Neural progenitor cell (in vitro differentiated cells): ENCODE data around the gene SLC26A8. TPM values are rescaled to one million over a fixed set of nuclear protein-coding genes. Genes with fewer than 3 reads are reported as not detected.
"Not testable (repeated sequence)": the region's sequence is repeated elsewhere in the genome, so short reads cannot be mapped to it uniquely, and the experiment has no call there.

Experiments
- DNase-seq: peaks from one replicate; pipeline ENCODE4 v3.0.0-alpha.2; 2016; ENCODE audit warnings: low spot score
- H2AFZ ChIP-seq: fragments of 200-600 bp; sonication (generic); replicated peaks from 2 replicates; pipeline ENCODE4 v1.6.1; 2016; ENCODE audit warnings: antibody characterized with exemption
- H3F3A ChIP-seq: fragments of 200-600 bp; sonication (generic); 2 replicates; pipeline ENCODE4 v1.6.1; 2016; ENCODE audit warnings: antibody characterized with exemption, low read depth
- H3K27ac ChIP-seq: fragments of 200-600 bp; sonication (generic); 2 replicates; pipeline ENCODE4 v1.5.1; 2016; ENCODE audit warnings: mild to moderate bottlenecking
- H3K27me3 ChIP-seq: fragments of 200-600 bp; sonication (generic); 2 replicates; pipeline ENCODE4 v1.6.1; 2016; ENCODE audit warnings: mild to moderate bottlenecking, moderate library complexity
- H3K36me3 ChIP-seq: fragments of 200-600 bp; sonication (generic); 2 replicates; pipeline ENCODE4 v1.5.1; 2016
- H3K4me1 ChIP-seq: fragments of 200-600 bp; sonication (generic); 2 replicates; pipeline ENCODE4 v1.6.1; 2016; ENCODE audit warnings: mixed run types
- H3K4me2 ChIP-seq: fragments of 200-600 bp; sonication (generic); 2 replicates; pipeline ENCODE4 v1.6.1; 2016
- H3K4me3 ChIP-seq: fragments of 200-600 bp; sonication (generic); 2 replicates; pipeline ENCODE4 v1.5.1; 2016
- H3K79me2 ChIP-seq: fragments of 200-600 bp; sonication (generic); 2 replicates; pipeline ENCODE4 v1.6.1; 2016; ENCODE audit warnings: low read depth
- H3K9ac ChIP-seq: fragments of 200-600 bp; sonication (generic); 2 replicates; pipeline ENCODE4 v1.6.1; 2016
- H3K9me3 ChIP-seq: fragments of 200-600 bp; sonication (generic); 2 replicates; pipeline ENCODE4 v1.5.1; 2016; ENCODE audit warnings: low read depth
- H4K20me1 ChIP-seq: fragments of 200-600 bp; sonication (generic); 2 replicates; pipeline ENCODE4 v1.6.1; 2016; ENCODE audit warnings: low read depth
- H3K27ac Mint-ChIP-seq: 3 replicates; pipeline ENCODE4 v1.8.0; 2021; ENCODE audit warnings: mixed read lengths
- H3K27me3 Mint-ChIP-seq: 2 replicates; pipeline ENCODE4 v1.8.0; 2022; ENCODE audit warnings: low read depth, mild to moderate bottlenecking, inconsistent platforms, moderate library complexity, mixed read lengths; ENCODE audit not compliant: insufficient read depth
- H3K36me3 Mint-ChIP-seq: 3 replicates; pipeline ENCODE4 v1.8.0; 2021; ENCODE audit warnings: mixed read lengths
- H3K4me1 Mint-ChIP-seq: 3 replicates; pipeline ENCODE4 v1.8.0; 2021; ENCODE audit warnings: mixed read lengths
- H3K4me3 Mint-ChIP-seq: 3 replicates; pipeline ENCODE4 v1.8.0; 2021; ENCODE audit warnings: mild to moderate bottlenecking, moderate library complexity, mixed read lengths
- H3K9me3 Mint-ChIP-seq: 3 replicates; pipeline ENCODE4 v1.8.0; 2020; ENCODE audit warnings: mixed read lengths
- CTCF ChIP-seq: fragments of 200-600 bp; sonication (generic); IDR thresholded peaks from 2 replicates; pipeline ENCODE4 v1.5.1; 2017; ENCODE audit warnings: antibody characterized with exemption, mild to moderate bottlenecking
- EZH2 ChIP-seq: fragments of 200-600 bp; sonication (generic); IDR thresholded peaks from 2 replicates; pipeline ENCODE4 v1.6.1; 2017; ENCODE audit warnings: antibody characterized with exemption, mild to moderate bottlenecking, moderate library complexity
- EZH2phosphoT487 ChIP-seq: fragments of 200-600 bp; sonication (generic); IDR thresholded peaks from 2 replicates; pipeline ENCODE4 v1.6.1; 2017; ENCODE audit warnings: antibody characterized with exemption
- total RNA-seq: library from RNA; depleted of rRNA; stranded (reverse); fragments of >200 nt; gene quantifications from 2 replicates; pipeline ENCODE4 v1.2.3, GENCODE V29; 2015; ENCODE audit warnings: low replicate concordance

SLC26A8 gene
- total RNA-seq, 1 donor from 2014 or later: 0.13 TPM

- Mint-ChIP-seq H3K27me3 (peaks cover 4% of the 10 kb centered on the region), H3K4me1 (no peaks in the 10 kb centered on the region), H3K27ac (no peak overlapping the region), H3K36me3 (no peaks in the 10 kb centered on the region), H3K9me3 (no peaks in the 10 kb centered on the region), H3K4me3 (no peak overlapping the region)
- Histone ChIP-seq H3K9ac (no peak overlapping the region), H3K4me1 (no peaks in the 10 kb centered on the region), H3K27ac (no peak overlapping the region), H4K20me1 (no peaks in the 10 kb centered on the region), H3F3A (no peaks in the 10 kb centered on the region), H3K9me3 (no peaks in the 10 kb centered on the region), H3K36me3 (no peaks in the 10 kb centered on the region), H3K4me2 (no peak overlapping the region), H3K79me2 (no peaks in the 10 kb centered on the region), H3K27me3 (no peaks in the 10 kb centered on the region), H3K4me3 (no peak overlapping the region), H2AFZ (no peak overlapping the region)
- no peak for TF ChIP-seq EZH2phosphoT487
- TF ChIP-seq CTCF: peak; percentile 28
- peak; percentile 31 for DNase-seq
Measured at GRCh38 chr6:35948725-35949124, 75.7 kb downstream of the SLC26A8 start.

- Histone ChIP-seq H2AFZ (no peak overlapping the region), H3K9ac (no peak overlapping the region), H3K27me3 (no peaks in the 10 kb centered on the region), H3K27ac (no peak overlapping the region), H3K4me2 (no peak overlapping the region), H3K79me2 (no peaks in the 10 kb centered on the region), H3K36me3 (no peaks in the 10 kb centered on the region), H3K9me3 (no peaks in the 10 kb centered on the region), H4K20me1 (no peaks in the 10 kb centered on the region), H3K4me3 (no peak overlapping the region), H3K4me1 (no peaks in the 10 kb centered on the region), H3F3A (no peaks in the 10 kb centered on the region)
- Mint-ChIP-seq H3K36me3 (no peaks in the 10 kb centered on the region), H3K27me3 (peaks cover 4% of the 10 kb centered on the region), H3K4me3 (no peak overlapping the region), H3K4me1 (no peaks in the 10 kb centered on the region), H3K27ac (no peak overlapping the region), H3K9me3 (peaks cover 3% of the 10 kb centered on the region)
- DNase-seq: no peak
- TF ChIP-seq EZH2phosphoT487 (no peak), CTCF (no peak), EZH2 (no peak)
Measured at GRCh38 chr6:35945650-35946025, 78.8 kb downstream of the SLC26A8 start.

GRCh38 chr6:35943390-35943789 lies 81.1 kb downstream of the SLC26A8 start:
- Mint-ChIP-seq H3K9me3 (peaks cover 8% of the 10 kb centered on the region), H3K4me3 (no peak overlapping the region), H3K36me3 (no peaks in the 10 kb centered on the region), H3K27ac (no peak overlapping the region), H3K4me1 (no peaks in the 10 kb centered on the region), H3K27me3 (peaks cover 4% of the 10 kb centered on the region)
- H3K27me3 ChIP-seq: no peaks in the 10 kb centered on the region
- no peak for TF ChIP-seq CTCF
- TF ChIP-seq EZH2phosphoT487: no peak
- no peak for TF ChIP-seq EZH2
- no peaks in the 10 kb centered on the region for H3K4me1 ChIP-seq
- H2AFZ ChIP-seq: no peak overlapping the region
- no peak for DNase-seq
- H3K27ac ChIP-seq: no peak overlapping the region
- H3K79me2 ChIP-seq: no peaks in the 10 kb centered on the region
- no peaks in the 10 kb centered on the region for H3K9me3 ChIP-seq
- H3K4me2 ChIP-seq: no peak overlapping the region
- no peak overlapping the region for H3K9ac ChIP-seq
- no peaks in the 10 kb centered on the region for H3F3A ChIP-seq
- H3K4me3 ChIP-seq: no peak overlapping the region
- no peaks in the 10 kb centered on the region for H4K20me1 ChIP-seq
- H3K36me3 ChIP-seq: no peaks in the 10 kb centered on the region

- no peak for DNase-seq
- Histone ChIP-seq H3K36me3 (no peaks in the 10 kb centered on the region), H3F3A (no peaks in the 10 kb centered on the region), H2AFZ (no peak overlapping the region), H3K27me3 (no peaks in the 10 kb centered on the region), H3K4me3 (no peak overlapping the region), H3K79me2 (no peaks in the 10 kb centered on the region), H3K4me1 (no peaks in the 10 kb centered on the region), H4K20me1 (no peaks in the 10 kb centered on the region), H3K9ac (no peak overlapping the region), H3K4me2 (no peak overlapping the region), H3K9me3 (no peaks in the 10 kb centered on the region), H3K27ac (no peak overlapping the region)
- Mint-ChIP-seq H3K27ac (no peak overlapping the region), H3K9me3 (peaks cover 8% of the 10 kb centered on the region), H3K36me3 (no peaks in the 10 kb centered on the region), H3K4me1 (no peaks in the 10 kb centered on the region), H3K27me3 (peaks cover 6% of the 10 kb centered on the region), H3K4me3 (no peak overlapping the region)
- TF ChIP-seq EZH2 (no peak), EZH2phosphoT487 (no peak), CTCF (no peak)
Measured at GRCh38 chr6:35942355-35942754, 82.1 kb downstream of the SLC26A8 start.

- not testable (repeated sequence) for H3K4me1 ChIP-seq, H3K79me2 ChIP-seq, H4K20me1 ChIP-seq, H3K9ac ChIP-seq, H2AFZ ChIP-seq, H3K36me3 ChIP-seq, H3K4me2 ChIP-seq, H3K27ac ChIP-seq, H3K4me3 ChIP-seq, H3K27me3 Mint-ChIP-seq, H3K4me1 Mint-ChIP-seq, H3K27ac Mint-ChIP-seq, H3F3A ChIP-seq, H3K36me3 Mint-ChIP-seq, H3K4me3 Mint-ChIP-seq, H3K9me3 ChIP-seq, H3K27me3 ChIP-seq, DNase-seq
- H3K9me3 Mint-ChIP-seq: peaks cover 11% of the 10 kb centered on the region
Measured at GRCh38 chr6:35941170-35941569, 83.3 kb downstream of the SLC26A8 start.
